GM18873 (cell line): Measurements from ENCODE around the gene TNFAIP8L1.
"Not testable (repeated sequence)": the region's sequence is repeated elsewhere in the genome, so short reads cannot be mapped to it uniquely, and the experiment has no call there.

ENCODE experiments used
- ATAC-seq: cut with Tn5 transposase; IDR thresholded peaks from one replicate; pipeline ENCODE4 v1.9.1; 2021; ENCODE audit warnings: mild to moderate bottlenecking, moderate library complexity, moderate number of reproducible peaks; ENCODE audit not compliant: unreplicated experiment, low FRiP score

The TNFAIP8L1 gene

DNA sequence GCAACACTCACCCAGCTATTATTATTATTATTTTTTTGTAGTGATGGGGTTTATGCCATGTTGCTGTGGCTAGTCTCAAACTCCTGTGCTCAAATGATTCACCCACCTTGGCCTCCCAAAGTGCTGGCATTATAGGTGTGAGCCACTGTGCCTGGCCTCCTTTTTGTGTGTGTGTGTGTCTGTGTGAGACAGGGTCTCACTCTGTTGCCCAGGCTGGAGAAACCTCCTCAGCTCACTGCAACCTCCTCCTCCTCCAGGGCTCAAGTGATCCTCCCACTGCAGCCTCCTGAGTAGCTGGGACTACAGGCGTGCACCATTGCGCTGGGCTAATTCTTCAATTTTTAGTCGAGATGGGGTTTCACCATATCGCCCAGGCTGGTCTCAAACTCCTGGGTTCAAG lies 34.4 kb downstream of the TNFAIP8L1 start:
- no peak for ATAC-seq

- ATAC-seq: no peak
Measured at GRCh38 chr19:4675346-4675745, 36.0 kb downstream of the TNFAIP8L1 start.

GRCh38 chr19:4676955-4677731 lies 37.8 kb downstream of the TNFAIP8L1 start:
- no peak for ATAC-seq

DNA sequence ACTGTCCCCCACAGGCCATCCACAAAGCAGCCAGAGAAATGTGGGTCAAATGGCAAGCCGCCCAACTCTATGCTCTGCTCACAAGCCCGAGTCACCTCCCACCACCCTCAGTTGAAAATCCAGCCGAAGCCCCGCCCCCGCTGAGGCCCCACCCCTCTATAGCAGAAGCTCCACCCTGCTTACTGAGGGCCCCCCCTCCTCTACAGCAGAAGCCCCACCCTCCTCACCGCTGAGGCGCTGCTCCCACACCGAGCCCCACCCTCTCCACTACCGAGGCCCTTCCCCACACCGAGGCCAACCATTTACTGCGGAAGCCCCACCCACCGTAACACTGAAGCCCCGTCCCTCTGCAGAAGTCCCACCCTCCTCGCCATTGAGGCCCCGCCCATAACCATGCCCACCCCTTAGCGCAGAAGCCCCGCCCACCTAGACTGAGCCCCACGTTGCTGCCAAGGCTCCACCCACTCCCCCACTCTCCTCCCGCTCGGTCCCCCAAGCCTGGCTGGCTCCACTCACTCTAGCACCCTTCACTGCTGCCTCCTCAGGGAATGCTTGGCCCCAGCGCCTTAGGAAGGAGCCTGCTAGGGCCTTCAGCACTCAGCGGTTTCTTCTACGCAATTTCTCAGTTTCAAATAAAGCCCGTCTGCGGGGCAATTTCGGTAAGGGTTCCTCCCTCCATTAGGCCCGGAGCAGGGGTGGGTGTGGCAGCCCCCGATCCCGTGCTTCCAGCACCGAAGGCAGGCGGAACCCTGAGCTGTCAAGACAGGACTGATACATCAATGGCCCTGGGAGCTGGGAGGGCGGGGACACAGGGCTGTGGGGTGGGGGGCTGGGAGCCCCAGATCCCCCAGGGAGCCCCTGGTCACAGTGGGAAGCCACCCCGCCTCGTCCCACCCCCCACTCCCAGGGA lies 39.8 kb downstream of the TNFAIP8L1 start:
- no peak for ATAC-seq

- not testable (repeated sequence) for ATAC-seq
Measured at GRCh38 chr19:4680021-4680420, 40.7 kb downstream of the TNFAIP8L1 start.

DNA sequence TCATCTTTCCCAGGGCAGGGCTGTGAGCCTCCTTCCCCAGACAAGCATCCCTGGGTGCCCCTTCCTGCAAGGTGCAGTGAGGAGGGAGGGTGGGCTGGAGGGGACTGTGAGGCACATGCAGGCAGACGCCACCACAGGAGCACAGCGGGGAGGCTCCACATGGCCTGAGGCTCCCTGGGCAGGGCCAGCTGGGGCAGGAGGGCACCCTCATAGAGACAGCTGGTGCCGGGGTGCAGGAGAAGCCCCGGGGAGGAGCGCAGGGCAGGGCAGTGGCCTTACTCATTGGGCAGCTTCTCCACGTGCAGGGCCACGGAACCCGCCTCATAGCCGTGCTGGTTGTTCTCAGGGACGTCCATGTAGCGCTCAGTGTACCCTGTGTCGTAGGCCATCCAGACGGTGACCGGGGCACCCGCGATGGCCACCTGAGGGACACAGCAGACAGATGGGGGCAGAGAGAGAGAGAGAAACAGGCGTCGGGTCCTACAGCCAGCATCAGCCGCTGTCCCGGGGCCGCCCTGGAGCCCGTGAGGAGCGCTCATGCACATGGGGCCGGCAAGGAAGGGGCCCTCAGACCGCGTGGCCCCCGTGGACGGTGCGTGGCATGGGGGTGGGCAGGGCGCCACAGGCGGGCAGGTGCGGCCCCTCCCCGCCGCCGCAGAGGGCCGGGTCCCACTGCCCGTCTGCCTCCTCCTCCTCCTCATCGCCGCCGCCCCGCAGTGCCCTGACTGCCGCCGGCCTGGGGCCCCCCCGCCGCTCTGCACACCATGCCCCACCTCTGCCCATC lies 43.3 kb downstream of the TNFAIP8L1 start:
- no peak for ATAC-seq

DNA sequence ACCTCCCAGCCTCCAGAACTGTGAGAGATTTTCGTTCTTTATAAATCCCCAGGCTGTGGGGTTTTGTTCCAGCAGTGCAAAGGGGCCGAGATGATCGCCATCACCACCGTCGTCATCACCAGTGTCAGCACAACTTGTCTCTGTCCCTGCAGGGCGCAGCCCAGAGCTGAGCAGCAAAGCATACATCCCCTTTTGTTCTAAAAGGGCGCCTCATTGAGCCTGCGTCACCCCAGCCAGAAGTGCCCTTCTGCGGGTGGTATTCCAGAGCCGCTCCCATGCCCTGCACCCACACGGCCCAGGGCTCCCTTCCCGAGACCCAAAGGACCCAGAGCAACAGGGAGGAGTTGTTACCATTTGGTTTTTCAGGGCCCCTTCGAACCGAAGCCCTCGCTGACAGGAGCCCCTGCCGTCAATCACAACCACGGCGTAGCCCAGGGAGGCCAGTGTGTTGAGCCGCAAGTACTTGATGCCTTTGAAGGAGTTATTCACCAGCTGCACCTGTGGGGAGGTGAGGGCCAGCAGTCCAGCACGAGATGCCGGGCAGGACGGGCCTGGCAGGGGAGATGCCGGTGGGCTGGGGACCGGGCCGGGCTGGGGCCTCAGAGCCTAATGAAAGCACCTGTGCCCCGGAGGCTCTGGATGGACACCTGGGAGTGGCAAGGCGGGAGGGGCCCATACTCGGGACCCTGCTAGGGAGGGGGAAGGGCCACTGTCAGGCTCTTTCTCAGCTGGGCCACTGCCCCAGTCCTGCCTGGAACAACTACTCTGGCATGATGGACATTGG lies 45.2 kb downstream of the TNFAIP8L1 start:
- no peak for ATAC-seq

DNA sequence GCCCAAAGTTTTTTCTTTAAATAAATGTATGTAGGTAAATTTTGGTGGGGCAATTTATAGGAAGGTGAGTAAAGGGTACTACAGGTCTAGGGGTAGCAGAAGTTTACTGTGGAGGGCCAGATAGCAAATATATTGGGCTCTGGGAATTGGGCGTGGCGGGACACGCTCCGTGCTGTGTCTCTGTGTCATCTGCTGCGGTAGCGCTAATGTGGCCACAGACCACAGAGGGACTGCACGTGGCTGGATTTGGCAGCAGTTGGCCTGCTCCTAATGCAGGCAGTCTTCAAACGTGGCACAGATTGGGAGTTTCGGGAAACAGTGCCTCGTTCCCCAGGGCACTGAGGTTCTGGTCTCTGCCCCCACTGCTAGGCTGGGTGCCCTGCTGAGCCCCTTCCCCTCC lies 47.4 kb downstream of the TNFAIP8L1 start:
- ATAC-seq: no peak

DNA sequence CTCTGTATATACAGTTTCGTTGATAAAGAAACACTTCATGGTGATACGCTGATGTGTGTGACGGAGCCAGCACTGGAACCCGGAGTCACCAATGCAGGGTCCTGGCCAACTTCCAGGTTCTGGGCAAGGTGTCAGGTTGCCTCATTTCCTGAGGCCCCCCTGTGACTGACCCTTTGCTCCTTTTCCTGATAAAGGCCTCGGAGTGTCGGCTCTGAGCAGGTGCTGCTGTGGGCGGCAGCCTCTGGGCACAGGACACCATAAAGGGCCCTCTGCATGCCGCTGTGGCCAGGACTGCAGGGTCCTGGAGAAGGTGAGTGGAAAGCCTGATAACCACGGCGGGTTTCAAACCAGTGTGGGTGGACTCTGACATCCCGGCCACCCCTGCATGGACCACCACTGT lies 48.1 kb downstream of the TNFAIP8L1 start:
- no peak for ATAC-seq

DNA sequence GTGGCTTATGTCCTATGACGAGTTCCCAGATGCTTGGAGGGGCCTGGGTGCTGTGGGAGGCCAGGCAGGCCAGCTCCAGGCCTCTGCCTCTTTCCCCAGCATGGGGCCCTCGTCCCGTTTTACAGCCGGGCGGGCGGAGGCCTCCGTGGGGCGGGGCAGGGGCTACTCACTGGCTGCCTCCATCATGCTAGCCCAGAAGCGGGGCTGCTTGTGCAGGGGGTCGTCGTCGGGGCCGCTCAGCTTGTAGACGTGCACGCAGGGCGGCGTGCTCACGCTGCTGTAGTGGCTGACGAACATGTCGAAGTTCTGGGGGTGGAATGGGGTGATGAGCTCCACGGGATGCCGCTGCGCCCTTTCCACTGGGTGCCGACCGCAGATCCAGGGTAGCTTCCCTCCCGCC lies 49.3 kb downstream of the TNFAIP8L1 start:
- no peak for ATAC-seq

DNA sequence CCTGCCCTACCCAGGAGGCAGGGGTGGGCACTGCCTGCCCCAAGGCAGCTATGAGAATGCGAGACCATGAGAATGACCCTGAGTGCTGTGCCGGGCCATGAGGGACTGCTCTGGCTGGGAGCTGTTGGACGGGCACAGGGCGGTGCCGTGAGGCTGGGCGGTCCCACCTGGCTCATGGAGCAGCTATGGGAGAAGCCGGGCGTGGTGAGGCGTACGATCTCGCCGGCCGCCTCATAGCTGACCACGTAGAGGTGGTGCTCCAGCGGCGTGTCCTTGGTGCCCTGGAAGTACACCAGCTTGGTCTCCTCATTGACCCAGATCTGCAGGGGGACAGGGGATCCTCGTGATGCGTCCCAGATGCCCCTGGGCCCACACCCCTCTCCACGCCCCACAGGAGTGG lies 50.1 kb downstream of the TNFAIP8L1 start:
- no peak for ATAC-seq

GRCh38 chr19:4690361-4690760 lies 51.0 kb downstream of the TNFAIP8L1 start:
- no peak for ATAC-seq

- ATAC-seq: no peak
Measured at GRCh38 chr19:4691373-4691772, 52.1 kb downstream of the TNFAIP8L1 start.

DNA sequence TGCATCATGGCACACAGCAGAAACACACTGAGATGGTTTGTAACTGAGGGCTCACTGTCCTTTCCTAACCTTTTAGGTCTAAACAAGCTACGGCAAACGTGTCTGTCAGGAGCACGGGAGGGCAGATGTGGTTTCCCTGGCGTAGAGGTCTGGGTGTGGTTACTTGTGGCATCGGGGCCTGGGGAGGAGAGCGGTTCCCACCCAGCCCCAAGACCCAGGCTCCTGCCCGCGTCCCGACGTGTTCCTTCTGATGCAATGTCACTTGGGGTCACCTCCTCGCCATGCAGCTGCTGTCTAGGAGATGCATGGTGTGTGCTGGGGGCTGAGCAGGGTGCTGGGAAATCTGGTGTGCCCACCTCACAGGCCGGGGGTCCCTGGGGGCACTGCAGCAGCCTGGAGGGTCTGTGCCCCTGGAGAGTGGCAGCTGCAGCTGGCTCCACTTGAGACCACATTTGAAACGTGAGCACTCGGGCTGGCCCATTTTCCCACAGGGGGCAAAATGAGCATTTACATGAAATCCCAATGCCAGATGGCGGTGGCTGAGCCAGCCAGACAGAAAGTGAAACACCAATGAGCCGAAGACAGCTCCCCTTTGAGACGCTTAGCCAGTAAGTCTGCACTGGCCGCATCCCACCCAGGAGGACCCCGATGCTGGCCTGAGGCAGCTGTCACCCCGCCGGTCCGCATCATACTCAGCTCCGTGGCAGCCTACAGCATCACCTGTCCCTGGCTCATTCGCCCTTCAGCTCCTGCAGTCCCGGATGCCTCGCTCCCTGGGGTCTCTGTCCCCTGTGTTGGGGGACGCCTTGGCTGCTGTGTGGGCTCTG lies 53.1 kb downstream of the TNFAIP8L1 start:
- no peak for ATAC-seq

- ATAC-seq: no peak
Measured at GRCh38 chr19:4693078-4693350, 53.7 kb downstream of the TNFAIP8L1 start.

GRCh38 chr19:4693471-4694121 lies 54.3 kb downstream of the TNFAIP8L1 start:
- ATAC-seq: no peak

GRCh38 chr19:4694211-4694987 lies 55.1 kb downstream of the TNFAIP8L1 start:
- ATAC-seq: no peak

DNA sequence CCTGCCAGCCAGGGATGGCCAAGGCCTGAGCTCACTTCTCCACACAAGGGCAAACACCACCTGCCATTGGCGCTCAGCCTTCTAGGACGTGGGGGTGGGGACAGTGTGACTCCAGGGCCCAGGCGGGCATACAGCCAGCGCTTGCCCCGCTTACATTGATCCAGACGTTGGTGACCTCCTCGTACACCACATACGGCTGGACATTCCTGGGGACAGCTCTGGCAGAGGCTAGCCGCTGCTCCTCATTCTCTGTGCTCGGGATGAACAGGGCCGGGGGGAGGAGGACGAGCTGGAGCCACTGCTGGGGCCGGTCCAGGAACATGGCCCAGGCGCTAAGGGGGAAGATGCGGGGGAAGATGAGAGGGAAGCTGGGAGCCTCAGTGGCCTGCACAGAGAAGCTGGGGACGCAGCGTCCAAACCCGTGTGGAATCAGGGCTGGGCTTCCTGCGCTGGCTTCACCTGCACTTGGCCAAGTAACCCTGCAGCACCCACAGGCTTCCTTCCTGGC lies 56.0 kb downstream of the TNFAIP8L1 start:
- ATAC-seq: no peak
